HEK293T (cell line): ENCODE data around the gene TCF12.

ENCODE experiments used
- CTCF ChIA-PET: fragments of 350-600 bp; formaldehyde crosslinking; extraction: SDS; loops from one replicate; lab custom pipeline; 2021; ENCODE audit warnings: antibody characterized with exemption, inconsistent platforms; lab: Yijun Ruan, JAX
- POLR2A ChIA-PET: fragments of 350-600 bp; formaldehyde crosslinking; extraction: SDS; loops from one replicate; lab custom pipeline; 2020; ENCODE audit warnings: antibody characterized with exemption, inconsistent platforms; lab: Yijun Ruan, JAX
- DNase-seq: peaks from one replicate; pipeline ENCODE4 v3.0.0; 2012; ENCODE audit warnings: mixed read lengths; ENCODE audit errors: extremely low spot score
- ARNT ChIP-seq: fragments of 450-650 bp; IDR thresholded peaks from 2 replicates; pipeline ENCODE4 v1.6.1; 2017; ENCODE audit warnings: mild to moderate bottlenecking
- BHLHE40 ChIP-seq: fragments of 450-650 bp; IDR thresholded peaks from 2 replicates; pipeline ENCODE4 v1.6.1; 2016; ENCODE audit warnings: mild to moderate bottlenecking, moderate library complexity, borderline replicate concordance
- CTBP1 ChIP-seq: fragments of 450-650 bp; IDR thresholded peaks from 2 replicates; pipeline ENCODE4 v1.6.1; 2016; ENCODE audit warnings: borderline replicate concordance
- ELF4 ChIP-seq: fragments of 450-650 bp; IDR thresholded peaks from 2 replicates; pipeline ENCODE4 v1.6.1; 2017; ENCODE audit warnings: antibody characterized with exemption
- FOXA1 ChIP-seq: fragments of 450-650 bp; IDR thresholded peaks from 2 replicates; pipeline ENCODE4 v1.6.1; 2016; ENCODE audit warnings: mild to moderate bottlenecking
- FOXK2 ChIP-seq: fragments of 450-650 bp; IDR thresholded peaks from 2 replicates; pipeline ENCODE4 v1.6.1; 2016; ENCODE audit warnings: mild to moderate bottlenecking
- FOXM1 ChIP-seq: fragments of 450-650 bp; IDR thresholded peaks from 2 replicates; pipeline ENCODE4 v1.6.1; 2017; ENCODE audit warnings: mild to moderate bottlenecking, borderline replicate concordance
- HDGF ChIP-seq: fragments of 450-650 bp; IDR thresholded peaks from 2 replicates; pipeline ENCODE4 v1.6.1; 2017; ENCODE audit warnings: antibody characterized with exemption, borderline replicate concordance
- L3MBTL2 ChIP-seq: fragments of 450-650 bp; conservative IDR thresholded peaks from 2 replicates; pipeline ENCODE4 v1.6.1; 2016; ENCODE audit warnings: mild to moderate bottlenecking
- LEF1 ChIP-seq: fragments of 450-650 bp; IDR thresholded peaks from 2 replicates; pipeline ENCODE4 v1.6.1; 2017; ENCODE audit warnings: mild to moderate bottlenecking, borderline replicate concordance
- NFRKB ChIP-seq: fragments of 450-650 bp; IDR thresholded peaks from 2 replicates; pipeline ENCODE4 v1.6.1; 2016; ENCODE audit warnings: mild to moderate bottlenecking, moderate library complexity
- PKNOX1 ChIP-seq: fragments of 450-650 bp; IDR thresholded peaks from 2 replicates; pipeline ENCODE4 v1.6.1; 2016
- SP1 ChIP-seq: fragments of 450-650 bp; IDR thresholded peaks from 2 replicates; pipeline ENCODE4 v1.6.1; 2017
- SUZ12 ChIP-seq: fragments of 450-650 bp; IDR thresholded peaks from 2 replicates; pipeline ENCODE4 v1.6.1; 2016; ENCODE audit warnings: mild to moderate bottlenecking
- TARDBP ChIP-seq: fragments of 450-650 bp; IDR thresholded peaks from 2 replicates; pipeline ENCODE4 v1.6.1; 2016
- ZNF384 ChIP-seq: fragments of 450-650 bp; IDR thresholded peaks from 2 replicates; pipeline ENCODE4 v1.6.1; 2016

TCF12 gene

GRCh38 chr15:57134851-57135250, 216.4 kb downstream of the TCF12 start:
- no peak for TF ChIP-seq FOXM1
- TF ChIP-seq PKNOX1, result peak; percentile 50; the same call in 1 of the 2 replicates
- DNase-seq, result no peak
- ChIA-PET POLR2A (no interaction called here), CTCF (no interaction called here)

GRCh38 chr15:57135800-57136199, 217.4 kb downstream of the TCF12 start:
- POLR2A ChIA-PET, result no interaction called here
- no peak for DNase-seq
- TF ChIP-seq L3MBTL2, result no peak
- TF ChIP-seq TARDBP, result no peak
- no peak for TF ChIP-seq LEF1
- TF ChIP-seq ELF4, result no peak
- no peak for TF ChIP-seq CTBP1
- no peak for TF ChIP-seq SP1
- TF ChIP-seq ARNT, result no peak
- no peak for TF ChIP-seq FOXA1
- TF ChIP-seq NFRKB, result no peak
- CTCF ChIA-PET, result interaction anchor here (0.6 kb wide), 1 partner anchor 92 kb away, joined by 4 read pairs; no protein-coding TSS in a partner anchor

DNA sequence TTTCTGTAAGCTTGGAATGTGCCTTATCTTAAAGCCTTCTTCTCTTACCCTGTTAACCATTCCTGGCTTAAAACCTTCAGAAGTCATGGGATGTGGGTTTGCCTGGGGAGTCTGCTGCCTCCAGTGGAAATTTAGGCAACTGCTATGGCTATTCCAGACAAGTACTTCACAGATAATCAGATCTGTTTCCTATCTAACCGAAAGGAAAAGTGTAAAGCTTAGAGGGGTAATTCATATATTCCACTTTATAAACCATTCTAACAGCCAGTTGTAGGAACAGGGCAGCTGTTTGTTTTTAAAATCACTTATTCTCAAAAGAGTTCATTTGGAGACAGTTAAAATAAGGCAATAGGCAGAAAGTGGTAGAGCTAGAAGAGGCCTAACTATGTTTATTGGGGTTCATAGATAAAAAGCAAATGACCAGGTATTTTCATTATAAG, 219.9 kb downstream of the TCF12 start:
- TF ChIP-seq PKNOX1, result no peak
- TF ChIP-seq SUZ12, result no peak
- POLR2A ChIA-PET, result no interaction called here
- CTCF ChIA-PET, result interaction anchor here (0.5 to 1.2 kb wide), 8 partner anchors 9 to 168 kb away, joined by 3 to 8 read pairs (median 4); no protein-coding TSS in a partner anchor
- peak; percentile 45 for DNase-seq

GRCh38 chr15:57143511-57144078, 225.2 kb downstream of the TCF12 start:
- no peak for DNase-seq
- ChIA-PET CTCF (no interaction called here), POLR2A (no interaction called here)
- TF ChIP-seq BHLHE40 (no peak), LEF1 (no peak), HDGF (no peak), SP1 (no peak), FOXM1 (no peak), TARDBP (no peak), ARNT (no peak), SUZ12 (no peak), FOXK2 (no peak), PKNOX1 (no peak), ELF4 (no peak), L3MBTL2 (no peak)

- ChIA-PET CTCF (interaction anchor here (0.5 to 4.6 kb wide), 2 partner anchors 162 to 201 kb away, joined by 4 to 30 read pairs; no protein-coding TSS in a partner anchor), POLR2A (no interaction called here)
- TF ChIP-seq L3MBTL2 (0 out of 2 replicates have a peak, but pooled peaks have one; percentile 15), BHLHE40 (no peak), PKNOX1 (no peak), NFRKB (no peak), FOXM1 (no peak), HDGF (no peak)
- DNase-seq, result no peak
These were observed 226.0 kb downstream of the TCF12 start for GRCh38 chr15:57144448-57144847.

DNA sequence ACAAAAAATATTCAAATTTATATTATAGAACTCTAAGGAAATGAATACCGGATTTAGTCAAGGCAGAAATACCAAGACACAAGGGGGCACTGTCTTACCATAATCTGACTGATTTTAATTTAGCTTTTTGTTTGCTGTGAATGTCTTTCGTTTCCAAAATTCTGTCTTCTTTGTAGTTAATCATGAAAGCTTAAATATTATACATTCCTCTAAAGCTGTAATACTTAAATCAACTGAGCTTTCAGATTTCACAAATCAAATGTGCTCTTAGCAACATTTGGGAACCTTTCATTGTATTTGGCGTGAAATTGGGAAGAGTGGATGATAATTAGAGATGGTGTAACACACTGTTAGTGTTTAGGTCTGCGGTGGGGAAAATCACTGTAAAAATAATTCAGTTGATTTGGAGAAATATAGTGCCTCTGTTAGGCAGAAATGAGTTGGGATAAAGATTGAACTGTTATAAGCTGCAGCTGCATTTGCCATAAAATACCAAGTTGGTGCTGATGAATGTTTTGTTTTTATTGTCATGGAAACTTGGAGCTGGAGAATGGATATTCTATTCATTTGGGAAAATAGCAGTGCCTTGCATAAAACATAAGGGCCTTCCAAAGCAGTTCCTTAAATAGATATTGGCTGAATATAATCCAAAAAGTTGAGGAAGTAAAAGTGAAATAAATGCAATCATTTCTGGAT, 228.2 kb downstream of the TCF12 start:
- POLR2A ChIA-PET, result no interaction called here
- peak; percentile 7 for DNase-seq
- TF ChIP-seq SP1 (no peak), HDGF (no peak), CTBP1 (no peak), FOXA1 (no peak), LEF1 (no peak), FOXM1 (no peak), PKNOX1 (no peak), BHLHE40 (no peak), L3MBTL2 (no peak), NFRKB (no peak), SUZ12 (no peak), ZNF384 (no peak), FOXK2 (no peak), TARDBP (no peak), ELF4 (no peak), ARNT (no peak)
- CTCF ChIA-PET, result interaction anchor here (0.6 to 4.6 kb wide), 9 partner anchors 14 to 657 kb away, joined by 3 to 30 read pairs (median 5); no protein-coding TSS in a partner anchor
